ENCODE measurements around the gene PDZD7.
A peak's percentile ranks its signal among the peaks of the same experiment; 100 is the strongest.
"Not testable (repeated sequence)": the region's sequence is repeated elsewhere in the genome, so short reads cannot be mapped to it uniquely, and the experiment has no call there.

Gene PDZD7

GRCh38 chr10:100982916-100983830 lies 47.8 kb downstream of the PDZD7 start:
- no peak overlapping the region for H3K27ac Mint-ChIP-seq

GRCh38 chr10:100981178-100981772 lies 49.7 kb downstream of the PDZD7 start:
- Mint-ChIP-seq H3K9me3 (ENCODE audit: low read depth) (no peaks in the 10 kb centered on the region), H3K36me3 (peaks cover 2% of the 10 kb centered on the region), H3K4me3 (no peak overlapping the region), H3K27me3 (no peaks in the 10 kb centered on the region), H3K4me1 (ENCODE audit: low read depth) (peaks cover 10% of the 10 kb centered on the region), H3K27ac (no peak overlapping the region)

More at GRCh38 chr10:100982916-100983830, 47.8 kb downstream of the PDZD7 start:
- H3K36me3 Mint-ChIP-seq, result peaks cover 8% of the 10 kb centered on the region
- no peak overlapping the region for H3K4me3 Mint-ChIP-seq
- H3K27me3 Mint-ChIP-seq, result no peaks in the 10 kb centered on the region
- H3K9me3 Mint-ChIP-seq (ENCODE audit: low read depth), result no peaks in the 10 kb centered on the region
- peaks cover 22% of the 10 kb centered on the region for H3K4me1 Mint-ChIP-seq (ENCODE audit: low read depth)

- Mint-ChIP-seq H3K27ac (no peak overlapping the region), H3K9me3 (ENCODE audit: low read depth) (no peaks in the 10 kb centered on the region), H3K4me3 (no peak overlapping the region), H3K27me3 (no peaks in the 10 kb centered on the region), H3K4me1 (ENCODE audit: low read depth) (peaks cover 4% of the 10 kb centered on the region), H3K36me3 (peaks cover 2% of the 10 kb centered on the region)
Observed at GRCh38 chr10:100980711-100981110, 50.2 kb downstream of the PDZD7 start.

GRCh38 chr10:100980311-100980710 lies 50.6 kb downstream of the PDZD7 start:
- Mint-ChIP-seq H3K36me3 (peaks cover 2% of the 10 kb centered on the region), H3K27me3 (no peaks in the 10 kb centered on the region), H3K4me1 (ENCODE audit: low read depth) (no peaks in the 10 kb centered on the region), H3K27ac (no peak overlapping the region), H3K9me3 (ENCODE audit: low read depth) (no peaks in the 10 kb centered on the region), H3K4me3 (no peak overlapping the region)

DNA sequence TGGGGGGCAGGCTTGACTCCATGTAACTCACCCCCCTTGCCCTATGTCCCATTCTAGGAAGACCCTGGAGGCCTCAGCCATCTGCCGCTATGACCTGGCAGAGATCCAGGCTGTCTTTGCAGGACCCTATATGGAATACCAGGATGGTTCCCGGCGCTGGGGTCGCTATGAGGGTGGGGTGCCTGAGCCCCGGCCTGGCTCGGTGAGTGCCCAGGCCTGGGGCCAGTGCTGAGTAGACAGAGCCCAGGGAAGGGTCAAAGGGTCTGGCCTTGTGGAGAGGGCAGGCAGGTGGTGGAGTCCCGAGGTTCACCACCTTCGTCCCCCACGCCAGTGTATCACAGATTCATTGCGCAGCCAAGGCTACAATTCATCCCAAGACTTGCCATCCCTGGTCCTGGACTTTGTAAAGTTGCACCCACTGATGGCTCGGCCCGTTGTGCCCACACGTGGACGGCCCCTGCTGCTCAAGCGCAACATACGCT lies 51.1 kb downstream of the PDZD7 start:
- H3K9me3 Mint-ChIP-seq (ENCODE audit: low read depth), result no peaks in the 10 kb centered on the region
- H3K36me3 Mint-ChIP-seq, result peaks cover 2% of the 10 kb centered on the region
- H3K4me1 Mint-ChIP-seq (ENCODE audit: low read depth), result no peaks in the 10 kb centered on the region
- H3K4me3 Mint-ChIP-seq, result no peak overlapping the region
- no peaks in the 10 kb centered on the region for H3K27me3 Mint-ChIP-seq
- no peak overlapping the region for H3K27ac Mint-ChIP-seq

- Mint-ChIP-seq H3K4me1 (ENCODE audit: low read depth) (no peaks in the 10 kb centered on the region), H3K27me3 (no peaks in the 10 kb centered on the region), H3K36me3 (peaks cover 2% of the 10 kb centered on the region), H3K4me3 (no peak overlapping the region), H3K9me3 (ENCODE audit: low read depth) (no peaks in the 10 kb centered on the region), H3K27ac (no peak overlapping the region)
Observed at GRCh38 chr10:100978901-100979195, 52.1 kb downstream of the PDZD7 start.

DNA sequence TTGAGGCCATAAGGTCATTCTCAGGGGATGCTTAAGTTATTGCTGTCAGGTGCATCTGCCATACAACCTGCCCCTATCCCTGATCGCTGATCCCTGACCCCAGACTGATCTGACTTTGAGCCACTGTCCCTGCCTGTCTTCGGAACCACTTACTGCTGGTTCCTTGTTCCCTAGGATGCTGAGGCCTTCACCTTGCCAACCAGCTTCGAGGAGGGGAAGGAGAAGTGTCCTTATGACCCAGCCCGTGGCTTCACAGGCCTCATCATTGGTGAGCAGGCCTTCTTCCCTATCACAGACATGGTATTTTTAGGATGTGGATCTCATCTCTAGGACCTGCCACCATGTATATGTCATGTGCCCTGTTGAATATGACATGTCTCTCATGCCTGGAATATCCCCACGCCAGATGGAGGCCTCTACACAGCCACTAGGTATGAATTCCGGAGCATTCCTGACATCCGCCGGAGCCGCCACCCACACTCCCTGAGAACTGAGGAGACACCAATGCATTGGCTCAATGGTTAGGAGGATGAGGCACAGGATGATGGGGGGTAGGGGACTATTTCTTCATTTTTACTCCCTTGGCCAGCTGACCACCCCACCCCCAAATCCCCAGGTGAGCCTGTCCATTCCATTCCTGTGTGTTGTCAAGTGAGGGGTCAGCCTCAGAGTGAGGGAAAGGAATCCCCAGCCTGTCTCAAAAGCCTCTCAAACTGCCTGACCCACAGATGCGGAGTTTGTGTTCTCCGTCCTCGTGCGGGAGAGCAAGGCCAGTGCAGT lies 52.6 kb downstream of the PDZD7 start:
- Mint-ChIP-seq H3K4me3 (no peak overlapping the region), H3K4me1 (ENCODE audit: low read depth) (no peaks in the 10 kb centered on the region), H3K27ac (no peak overlapping the region), H3K27me3 (no peaks in the 10 kb centered on the region), H3K36me3 (peaks cover 2% of the 10 kb centered on the region), H3K9me3 (ENCODE audit: low read depth) (no peaks in the 10 kb centered on the region)

- Mint-ChIP-seq H3K27me3 (no peaks in the 10 kb centered on the region), H3K27ac (no peak overlapping the region), H3K9me3 (ENCODE audit: low read depth) (no peaks in the 10 kb centered on the region), H3K4me3 (no peak overlapping the region), H3K36me3 (peaks cover 2% of the 10 kb centered on the region), H3K4me1 (ENCODE audit: low read depth) (no peaks in the 10 kb centered on the region)
Observed at GRCh38 chr10:100977436-100977835, 53.5 kb downstream of the PDZD7 start.

- H3K36me3 Mint-ChIP-seq, result no peaks in the 10 kb centered on the region
- H3K4me1 Mint-ChIP-seq (ENCODE audit: low read depth), result no peaks in the 10 kb centered on the region
- H3K4me3 Mint-ChIP-seq, result no peak overlapping the region
- H3K9me3 Mint-ChIP-seq (ENCODE audit: low read depth), result no peaks in the 10 kb centered on the region
- H3K27ac Mint-ChIP-seq, result no peak overlapping the region
- no peaks in the 10 kb centered on the region for H3K27me3 Mint-ChIP-seq
Observed at GRCh38 chr10:100976906-100977305, 54.0 kb downstream of the PDZD7 start.

DNA sequence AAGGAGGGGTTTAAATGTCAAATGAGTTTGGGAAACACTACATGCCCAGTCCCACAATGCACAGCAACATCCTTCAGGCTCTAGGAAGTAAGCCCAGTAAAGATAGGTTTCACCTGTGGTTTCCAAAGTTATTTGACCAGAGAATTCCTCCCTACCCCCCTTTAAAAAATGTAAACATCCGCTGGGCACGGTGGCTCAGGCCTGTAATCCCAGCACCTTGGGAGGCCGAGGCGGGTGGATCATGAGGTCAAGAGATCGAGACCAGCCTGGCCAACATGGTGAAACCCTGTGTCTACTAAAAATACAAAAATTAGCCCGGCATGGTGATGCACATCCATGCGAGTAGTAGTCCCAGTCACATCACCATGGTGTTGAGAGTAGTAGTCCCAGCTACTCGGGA lies 55.5 kb downstream of the PDZD7 start:
- H3K9me3 Mint-ChIP-seq (ENCODE audit: low read depth); H3K27me3 Mint-ChIP-seq; H3K4me1 Mint-ChIP-seq (ENCODE audit: low read depth); H3K4me3 Mint-ChIP-seq; H3K27ac Mint-ChIP-seq; H3K36me3 Mint-ChIP-seq: not testable (repeated sequence)

DNA sequence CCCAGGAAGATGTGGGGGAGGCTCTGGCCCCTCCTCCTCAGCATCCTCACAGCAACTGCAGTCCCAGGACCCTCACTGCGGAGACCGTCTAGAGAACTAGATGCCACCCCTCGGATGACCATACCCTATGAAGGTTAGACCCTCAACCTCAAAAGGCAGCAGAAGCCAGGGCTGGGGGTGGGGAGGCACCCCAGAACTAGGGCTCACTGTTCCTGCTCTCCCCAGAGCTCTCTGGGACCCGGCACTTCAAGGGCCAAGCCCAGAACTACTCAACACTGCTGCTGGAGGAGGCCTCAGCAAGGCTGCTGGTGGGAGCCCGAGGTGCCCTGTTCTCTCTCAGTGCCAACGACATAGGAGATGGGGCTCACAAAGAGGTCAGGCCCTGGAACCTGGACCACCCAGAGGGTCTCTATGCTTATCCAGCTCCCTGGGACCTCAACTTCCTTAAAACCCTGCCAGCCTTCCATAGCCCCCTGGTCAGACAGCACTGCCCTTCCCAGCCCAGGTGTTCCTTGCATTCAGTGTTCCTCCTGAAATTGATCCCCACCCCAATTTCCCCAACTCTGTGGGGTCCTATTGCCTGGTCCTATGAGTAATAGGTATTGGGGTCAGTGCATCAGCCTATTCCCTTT lies 57.9 kb downstream of the PDZD7 start:
- Mint-ChIP-seq H3K36me3 (no peaks in the 10 kb centered on the region), H3K27ac (no peak overlapping the region)

GRCh38 chr10:100972115-100972903 lies 58.6 kb downstream of the PDZD7 start:
- no peak overlapping the region for H3K4me3 Mint-ChIP-seq
- peaks cover 6% of the 10 kb centered on the region for H3K4me1 Mint-ChIP-seq (ENCODE audit: low read depth)
- no peaks in the 10 kb centered on the region for H3K27me3 Mint-ChIP-seq
- no peaks in the 10 kb centered on the region for H3K9me3 Mint-ChIP-seq (ENCODE audit: low read depth)
- no peak overlapping the region for H3K27ac Mint-ChIP-seq
- H3K36me3 Mint-ChIP-seq, result no peaks in the 10 kb centered on the region

More for the DNA sequence above, 57.9 kb downstream of the PDZD7 start:
- H3K4me3 Mint-ChIP-seq, result no peak overlapping the region
- peaks cover 6% of the 10 kb centered on the region for H3K4me1 Mint-ChIP-seq (ENCODE audit: low read depth)
- H3K27me3 Mint-ChIP-seq, result no peaks in the 10 kb centered on the region
- no peaks in the 10 kb centered on the region for H3K9me3 Mint-ChIP-seq (ENCODE audit: low read depth)

DNA sequence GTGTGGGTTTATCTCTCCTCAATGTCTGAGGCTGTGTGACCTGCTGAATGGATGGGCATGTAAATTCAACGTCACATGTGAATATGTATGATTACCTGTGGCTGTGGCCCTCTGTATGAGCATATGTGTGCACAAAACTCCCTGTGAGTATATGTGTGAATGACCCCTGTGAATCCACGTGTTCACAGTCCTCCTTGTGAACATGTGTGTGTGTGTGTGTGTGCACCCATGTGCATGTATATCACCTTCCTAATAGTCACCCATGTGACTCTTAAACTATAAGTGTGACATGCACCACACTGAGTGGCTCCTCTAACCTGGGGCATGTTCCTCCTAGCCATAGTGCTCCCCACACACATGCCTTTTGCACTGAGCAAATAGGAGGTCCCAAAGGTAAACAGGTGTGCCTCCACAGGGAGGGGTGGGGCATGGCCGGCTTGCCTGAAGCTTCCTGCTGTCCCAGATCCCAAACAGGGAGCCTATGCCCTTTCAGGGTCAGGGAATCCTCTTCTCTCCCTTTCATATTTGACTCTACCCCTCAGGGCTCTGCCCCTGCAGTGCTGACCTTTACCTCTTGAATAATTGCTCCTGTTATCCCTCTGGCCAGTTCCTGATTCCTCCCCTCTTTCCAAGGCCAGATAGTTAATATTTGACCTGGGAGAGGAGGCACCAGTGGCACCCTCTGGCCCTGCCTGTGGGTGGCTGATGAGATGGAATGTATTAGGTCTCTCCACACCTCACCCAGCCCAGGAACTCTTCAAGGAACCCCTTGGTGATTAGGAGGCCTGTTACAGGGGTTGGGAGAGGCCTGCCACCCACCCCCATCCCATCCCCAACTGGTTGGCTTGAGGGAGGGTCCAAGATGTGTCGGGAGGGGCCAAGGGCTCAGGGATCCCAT lies 59.8 kb downstream of the PDZD7 start:
- Mint-ChIP-seq H3K36me3 (no peaks in the 10 kb centered on the region), H3K4me1 (ENCODE audit: low read depth) (peaks cover 6% of the 10 kb centered on the region), H3K27me3 (no peaks in the 10 kb centered on the region), H3K4me3 (peak overlapping the region; percentile 70), H3K9me3 (ENCODE audit: low read depth) (no peaks in the 10 kb centered on the region), H3K27ac (no peak overlapping the region)
